GM18499 (cell line): ENCODE data around the gene LRIT1.

Experiments used
- ATAC-seq: cut with Tn5 transposase; IDR thresholded peaks from one replicate; pipeline ENCODE4 v1.9.1; 2021; ENCODE audit warnings: moderate number of reproducible peaks; ENCODE audit not compliant: insufficient read depth, unreplicated experiment

Gene LRIT1

DNA sequence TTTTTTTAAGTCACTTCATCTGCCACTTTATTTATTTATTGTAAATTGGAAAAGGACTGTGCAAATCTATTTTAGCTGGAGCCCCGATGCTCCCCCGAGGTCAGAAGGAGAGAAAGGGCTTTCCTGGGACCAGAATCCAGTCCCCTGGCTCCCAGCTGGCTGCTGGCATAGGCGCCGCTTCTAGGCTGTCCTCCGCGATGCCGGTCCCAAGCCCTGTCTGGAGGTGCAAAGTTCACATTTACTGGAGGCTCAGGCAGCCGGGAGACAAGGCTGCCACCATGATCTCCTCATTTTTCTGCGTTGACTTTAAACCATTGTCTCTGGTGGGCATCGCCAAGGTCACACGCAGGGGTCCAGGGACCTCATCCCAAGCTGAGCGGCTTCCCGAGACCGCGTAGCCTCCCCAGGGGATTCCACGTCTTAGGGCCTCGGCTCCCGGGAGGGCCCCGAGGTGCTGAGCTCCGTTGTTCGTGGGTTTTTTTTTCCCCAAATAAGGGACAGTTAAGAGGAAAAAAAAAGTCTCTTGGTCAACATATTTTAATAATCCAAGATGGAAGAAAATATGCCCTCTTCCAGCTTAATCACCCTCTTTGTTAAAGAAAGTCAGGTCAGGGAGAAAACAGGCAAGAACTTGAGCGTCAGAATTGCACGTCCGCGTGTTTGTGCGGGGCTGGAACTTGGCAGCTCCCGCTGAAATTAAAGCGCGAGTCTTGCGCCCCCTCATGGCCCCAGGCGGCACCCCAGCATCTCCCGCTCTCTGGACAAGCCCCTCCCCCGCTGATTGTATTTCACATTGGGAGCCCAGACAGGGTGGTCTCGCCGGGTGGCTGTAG lies 15.4 kb upstream of the LRIT1 start:
- no peak for ATAC-seq

DNA sequence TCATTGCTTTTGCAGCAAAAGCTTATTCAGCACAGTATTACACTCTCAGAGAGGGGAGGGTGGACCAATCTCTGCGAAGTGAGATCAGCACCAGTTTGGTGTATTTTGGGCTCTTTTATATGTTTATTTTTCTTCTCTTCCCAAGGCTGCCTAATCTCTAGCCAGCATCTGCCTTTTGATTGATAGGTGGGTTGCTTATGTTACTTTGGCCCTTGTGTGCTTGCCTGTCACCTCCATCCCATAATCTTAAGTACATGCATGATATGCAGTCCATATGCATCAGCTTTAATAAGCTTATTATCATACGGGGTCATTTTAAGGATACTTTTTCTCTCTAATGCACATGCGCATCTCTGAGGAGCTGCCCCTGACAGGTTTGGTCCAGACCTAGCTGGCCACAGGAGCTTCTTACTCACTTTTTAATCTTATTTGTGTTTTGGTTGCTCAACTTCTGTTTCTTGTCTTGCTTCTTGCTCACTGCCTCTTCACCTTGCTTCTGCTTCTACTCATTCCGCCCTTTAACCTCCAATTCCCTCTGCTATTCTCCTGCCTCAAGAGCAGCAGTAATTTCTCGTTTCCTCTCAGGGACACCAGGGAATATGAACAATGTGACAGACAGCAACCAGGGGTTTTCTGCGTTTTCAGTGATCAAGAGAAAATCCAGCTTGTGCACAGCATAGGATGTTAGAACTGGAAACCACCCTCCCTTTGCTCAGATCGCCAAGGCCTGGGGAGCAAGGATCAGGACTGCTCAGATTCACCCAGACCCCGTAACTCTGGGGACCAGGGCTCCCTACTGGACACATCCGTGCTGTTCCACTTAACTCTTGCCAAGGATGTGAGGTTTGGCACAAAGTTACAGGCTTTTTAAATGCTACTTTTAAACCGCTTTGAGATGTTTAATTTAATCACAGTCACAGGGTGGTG lies 13.5 kb upstream of the LRIT1 start:
- ATAC-seq, result no peak

DNA sequence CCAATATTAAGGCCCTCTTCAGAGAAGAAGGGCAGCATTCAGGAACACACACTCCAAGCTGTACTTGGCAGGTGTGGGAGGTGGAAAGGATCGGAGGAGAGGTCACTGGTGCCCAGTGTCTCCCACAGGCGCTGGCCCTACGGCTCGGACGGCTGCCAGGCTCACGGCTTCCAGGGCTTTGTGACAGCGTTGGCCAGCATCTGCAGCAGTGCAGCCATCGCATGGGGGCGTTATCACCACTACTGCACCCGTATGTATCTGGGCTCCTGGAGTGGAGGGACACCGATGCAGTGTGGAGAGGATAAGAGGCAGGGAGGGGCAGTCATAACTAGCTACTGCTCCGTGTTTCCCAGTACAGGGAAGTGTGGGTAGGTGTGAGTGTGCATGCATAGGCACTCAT lies 7.4 kb upstream of the LRIT1 start:
- ATAC-seq, result no peak

DNA sequence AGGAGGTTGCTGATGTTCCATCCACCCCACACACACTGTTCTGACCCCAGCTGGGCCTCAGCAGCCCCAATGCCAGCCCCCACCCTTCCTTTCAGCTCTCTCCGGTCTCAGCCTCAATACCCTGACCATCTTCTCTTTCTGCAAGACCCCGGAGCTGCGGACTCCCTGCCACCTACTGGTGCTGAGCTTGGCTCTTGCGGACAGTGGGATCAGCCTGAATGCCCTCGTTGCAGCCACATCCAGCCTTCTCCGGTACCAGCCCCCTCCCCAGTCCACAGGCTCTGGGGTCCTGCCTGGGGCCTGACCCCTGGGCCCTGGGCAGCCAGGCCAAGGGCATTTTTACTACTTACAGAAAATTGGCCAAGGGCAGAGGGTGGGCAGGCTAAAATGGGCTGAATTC lies 6.2 kb upstream of the LRIT1 start:
- no peak for ATAC-seq

DNA sequence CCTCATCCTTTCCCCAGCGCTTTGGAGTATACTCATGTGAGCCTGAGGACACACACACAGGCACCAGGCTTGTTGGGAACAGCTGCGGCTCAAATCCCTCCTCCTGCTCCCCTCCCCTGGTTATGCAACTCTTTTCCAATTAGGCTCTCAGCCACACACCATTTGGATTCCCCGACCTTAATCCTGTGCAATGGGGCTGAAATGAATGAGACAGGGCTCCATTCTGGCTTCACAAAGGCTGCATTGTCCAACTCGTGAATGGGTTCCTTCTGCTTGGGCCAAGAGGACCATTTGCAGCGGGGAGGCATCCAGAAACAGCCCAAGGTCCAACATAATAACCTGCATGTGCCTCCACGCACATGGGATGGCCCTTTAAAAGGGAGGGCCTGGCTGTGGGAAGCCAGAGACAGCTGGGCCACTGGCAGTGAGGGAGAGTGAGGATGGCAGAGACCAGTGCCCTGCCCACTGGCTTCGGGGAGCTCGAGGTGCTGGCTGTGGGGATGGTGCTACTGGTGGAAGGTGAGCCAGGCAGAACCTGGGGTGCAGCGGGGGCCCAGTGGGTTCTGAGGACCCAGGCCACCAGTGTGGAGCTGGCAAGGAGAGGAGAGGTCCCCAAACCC lies 3.4 kb upstream of the LRIT1 start, which contains the start of gene RGR:
Gene RGR, plus strand, starts transcription at position 403 of the 620 bp plus-strand sequence. Its CDS starts 38 bp downstream, at position 441.
- ATAC-seq, result no peak

DNA sequence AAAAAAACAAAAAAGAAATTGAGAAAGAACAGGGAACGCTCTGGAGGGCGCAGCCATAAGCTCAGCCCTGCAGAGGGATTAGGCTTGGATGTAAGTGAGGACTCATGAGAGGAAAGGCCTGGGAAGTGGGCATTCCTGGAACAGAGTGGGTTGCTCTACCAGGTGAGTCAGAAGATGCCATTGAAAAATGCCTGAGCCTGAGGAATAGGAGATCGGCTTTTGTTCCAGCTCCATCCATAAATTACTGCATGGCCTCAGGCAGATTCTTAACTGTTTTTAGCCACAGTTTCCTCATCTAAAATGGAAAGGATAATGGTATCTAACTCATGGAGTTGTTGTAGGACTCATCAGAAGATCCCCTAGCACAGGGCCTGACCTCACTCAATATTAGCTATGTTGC lies 2.4 kb upstream of the LRIT1 start:
- no peak for ATAC-seq

DNA sequence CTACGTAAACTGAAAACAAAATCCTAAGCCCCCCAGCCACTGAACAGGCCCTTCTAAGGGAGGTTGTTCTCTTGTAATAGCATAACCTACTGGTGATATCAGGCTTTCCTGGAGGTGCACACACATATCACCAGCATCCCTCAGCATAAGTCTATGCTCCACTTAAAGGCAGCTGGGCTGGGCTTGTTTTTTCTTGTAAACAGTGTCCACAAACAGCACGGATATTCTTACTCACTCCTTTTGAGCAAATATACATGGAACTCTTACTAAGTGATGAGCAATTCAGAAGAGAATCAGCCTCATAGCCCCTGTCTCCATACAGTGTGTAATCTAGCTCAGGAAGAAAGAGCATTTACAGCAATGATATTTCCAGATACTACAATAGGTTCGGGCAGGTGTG lies 2.4 kb downstream of the LRIT1 start:
- no peak for ATAC-seq

DNA sequence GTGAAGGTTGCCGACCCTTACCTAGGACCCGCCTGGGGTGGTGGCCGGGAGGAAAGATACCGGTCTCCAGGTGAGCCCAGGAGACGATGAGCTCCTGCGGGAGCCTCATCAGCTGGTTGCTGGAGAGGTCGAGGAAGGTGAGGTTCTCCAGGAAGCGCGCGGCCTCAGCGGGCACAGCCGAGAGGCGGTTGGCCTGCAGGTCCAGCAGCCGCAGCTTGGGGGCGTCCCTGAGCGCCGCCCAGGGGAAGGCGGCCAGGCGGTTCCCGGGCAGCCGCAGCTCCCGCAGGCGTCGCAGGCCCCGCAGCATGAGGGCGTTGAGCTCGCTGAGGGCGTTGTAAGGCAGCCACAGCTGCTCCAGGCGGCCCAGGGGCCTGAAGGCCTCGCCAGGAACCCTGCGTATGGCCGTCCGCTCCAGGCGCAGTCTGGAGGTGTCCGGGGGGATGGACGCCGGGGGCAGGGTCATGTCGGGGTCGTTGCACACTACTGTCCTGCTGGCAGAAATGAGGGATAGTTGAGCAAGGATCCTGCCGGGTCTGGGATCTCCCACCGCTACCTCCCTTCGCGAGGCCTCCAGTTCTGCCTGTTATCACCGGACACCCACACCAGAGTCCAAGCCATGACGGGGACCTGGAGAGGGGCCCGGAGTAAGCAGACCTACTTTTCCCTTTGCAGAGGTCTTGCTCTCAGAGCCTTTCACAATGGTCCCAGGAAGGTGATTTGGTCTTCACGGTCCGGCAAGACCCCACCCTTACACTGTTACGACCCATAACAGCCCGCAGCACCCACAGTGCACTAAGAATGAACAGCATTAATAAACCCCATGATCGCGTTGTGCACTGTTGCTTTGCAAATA lies 3.9 kb downstream of the LRIT1 start:
- no peak for ATAC-seq

DNA sequence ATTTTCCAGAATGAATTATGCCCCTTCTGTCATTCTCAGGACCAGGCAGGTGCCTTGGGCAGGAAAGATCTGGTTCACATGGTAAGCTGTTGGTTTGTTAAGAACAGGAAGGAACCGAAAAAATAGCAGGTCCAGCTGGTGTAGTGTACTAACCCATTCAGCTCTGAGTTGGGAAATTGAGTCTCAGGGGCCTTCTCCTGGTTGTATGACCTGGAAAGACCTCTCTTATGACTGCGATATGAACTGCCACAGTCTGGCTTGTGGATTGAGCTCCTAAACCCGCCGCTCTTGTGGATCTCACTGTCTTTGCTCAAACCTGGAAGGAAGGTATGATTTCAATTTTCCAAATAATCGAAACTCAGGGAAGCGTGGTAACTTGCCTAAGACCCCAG lies 4.5 kb downstream of the LRIT1 start:
- ATAC-seq, result no peak

DNA sequence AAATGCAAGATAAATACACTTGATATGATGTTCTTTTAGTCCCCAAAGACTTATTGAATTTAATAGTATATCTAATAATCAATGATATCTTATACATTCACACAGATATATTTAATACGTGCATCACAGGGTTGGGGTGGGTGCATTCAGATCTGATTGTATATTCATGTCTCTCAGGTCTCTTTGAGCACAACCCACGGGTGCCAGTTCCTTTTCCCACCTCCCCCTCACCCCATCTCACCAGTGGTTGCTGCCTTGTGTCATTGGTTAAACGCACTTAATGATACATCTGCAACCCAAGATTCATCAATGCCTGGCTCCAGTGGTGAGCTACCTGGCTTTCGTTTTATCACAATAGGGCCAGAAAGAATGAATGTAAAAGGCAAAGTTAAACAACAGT lies 6.2 kb downstream of the LRIT1 start:
- no peak for ATAC-seq

DNA sequence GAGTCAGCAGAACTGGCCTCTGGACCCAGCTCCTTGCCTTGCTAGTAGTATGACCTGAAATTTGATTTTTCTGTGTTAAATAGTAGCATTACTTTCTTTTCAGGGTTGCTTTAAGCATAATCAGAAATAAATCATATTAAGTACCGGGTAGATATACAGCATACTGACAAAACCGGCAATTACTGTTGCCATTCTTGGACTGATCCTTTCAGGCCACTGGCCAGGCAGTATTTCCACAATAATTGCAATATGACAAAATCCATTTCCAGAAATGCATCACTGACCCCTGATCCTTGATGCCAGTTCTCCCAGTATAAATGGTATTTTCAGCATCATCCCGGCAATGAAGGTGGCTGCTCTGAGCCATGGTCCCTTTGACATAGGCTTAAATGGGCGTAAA lies 6.9 kb downstream of the LRIT1 start:
- ATAC-seq, result no peak

DNA sequence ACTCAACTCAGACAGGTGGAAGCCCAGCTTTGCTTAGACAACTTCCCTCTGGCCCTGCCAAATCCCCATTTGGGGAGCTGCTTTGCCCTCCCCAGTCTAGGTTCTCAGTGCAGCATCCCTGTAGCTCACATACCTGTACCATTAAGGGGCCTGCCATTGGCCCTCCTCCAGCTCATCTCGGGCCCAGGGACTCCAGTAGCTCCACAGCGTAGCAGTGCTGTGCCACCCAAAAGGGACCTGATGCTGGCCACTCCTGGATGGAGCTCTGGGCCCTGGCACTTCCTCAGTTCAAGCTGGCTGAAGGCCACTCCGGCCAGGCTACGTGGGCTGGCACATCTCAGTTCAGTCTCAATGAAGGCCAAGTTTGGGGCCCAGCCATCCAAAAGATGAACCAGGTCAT lies 7.4 kb downstream of the LRIT1 start:
- ATAC-seq, result no peak

DNA sequence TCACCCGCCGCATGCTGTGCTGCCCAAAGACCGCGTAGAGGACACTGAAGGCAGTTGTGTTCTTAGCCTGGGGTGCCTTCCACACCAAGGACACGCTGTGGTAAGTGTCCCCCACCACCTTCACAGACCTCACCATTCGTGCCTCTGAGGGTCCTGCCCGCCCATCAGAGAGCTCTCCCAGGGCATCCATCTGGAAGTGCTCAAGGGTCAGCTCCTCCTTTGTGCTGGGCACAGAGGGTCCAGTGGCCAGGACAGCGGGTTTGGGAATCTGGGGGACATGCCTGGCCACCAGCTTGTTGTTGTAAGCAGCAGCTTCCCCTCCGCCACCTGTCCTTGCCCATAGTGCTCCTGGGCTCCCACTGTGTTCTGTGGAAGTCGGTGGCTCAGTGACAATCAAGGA lies 9.0 kb downstream of the LRIT1 start:
- no peak for ATAC-seq

DNA sequence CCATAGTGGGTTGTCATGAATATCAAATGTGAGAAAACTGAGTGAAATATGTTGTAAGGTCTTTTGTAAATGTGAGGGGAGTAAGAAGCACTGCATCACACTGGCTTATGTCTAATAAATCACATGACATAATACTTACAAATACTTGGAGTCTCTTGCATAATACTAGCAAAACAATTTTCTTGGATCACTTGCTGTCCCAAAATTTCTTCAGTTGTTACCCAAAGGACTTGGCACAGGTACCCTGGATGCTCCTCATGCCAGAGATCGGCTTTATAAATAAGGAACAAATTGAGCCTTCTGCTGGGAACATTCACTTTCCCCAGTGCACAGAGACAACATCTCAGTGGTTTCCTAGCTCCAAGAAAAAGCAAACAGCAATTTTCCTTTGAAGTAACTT lies 11.0 kb downstream of the LRIT1 start:
- no peak for ATAC-seq

DNA sequence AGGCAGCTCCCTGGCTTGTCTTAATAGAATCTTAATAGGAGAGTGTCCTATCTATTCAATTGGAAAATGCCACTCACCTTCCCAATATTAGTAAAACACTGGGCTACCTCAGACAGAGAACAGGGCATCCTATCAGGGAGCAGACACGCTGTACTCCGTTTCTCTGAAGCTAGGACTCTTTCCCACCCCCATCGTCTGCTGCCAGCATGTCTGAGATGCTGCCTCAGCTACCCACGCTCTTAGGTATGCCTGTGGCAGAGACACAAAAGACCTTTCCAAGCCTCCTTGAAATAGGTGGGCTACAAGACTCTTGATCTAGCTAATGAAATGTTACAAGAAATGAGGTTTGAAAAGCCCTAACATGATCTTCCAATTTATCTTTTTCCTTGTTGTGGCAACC lies 13.5 kb downstream of the LRIT1 start:
- no peak for ATAC-seq

DNA sequence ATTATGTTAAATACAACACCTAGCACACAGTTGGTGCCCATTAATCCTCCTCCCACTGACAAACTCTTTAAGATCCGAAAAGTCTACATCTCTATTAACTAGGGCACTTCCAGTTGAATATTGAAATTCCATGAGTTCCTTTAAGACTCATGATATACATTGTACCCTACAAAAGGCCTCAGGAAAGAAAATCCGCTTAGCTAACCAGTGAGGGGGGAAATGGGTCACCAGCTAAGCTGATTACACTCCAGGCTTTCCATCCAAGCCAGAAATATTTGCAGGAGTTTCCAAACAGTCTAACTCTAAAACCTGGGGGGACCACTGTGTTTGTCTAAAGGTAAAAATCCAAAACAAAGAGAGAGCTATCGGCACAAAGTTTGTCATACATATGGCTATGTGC lies 14.7 kb downstream of the LRIT1 start:
- ATAC-seq, result no peak

DNA sequence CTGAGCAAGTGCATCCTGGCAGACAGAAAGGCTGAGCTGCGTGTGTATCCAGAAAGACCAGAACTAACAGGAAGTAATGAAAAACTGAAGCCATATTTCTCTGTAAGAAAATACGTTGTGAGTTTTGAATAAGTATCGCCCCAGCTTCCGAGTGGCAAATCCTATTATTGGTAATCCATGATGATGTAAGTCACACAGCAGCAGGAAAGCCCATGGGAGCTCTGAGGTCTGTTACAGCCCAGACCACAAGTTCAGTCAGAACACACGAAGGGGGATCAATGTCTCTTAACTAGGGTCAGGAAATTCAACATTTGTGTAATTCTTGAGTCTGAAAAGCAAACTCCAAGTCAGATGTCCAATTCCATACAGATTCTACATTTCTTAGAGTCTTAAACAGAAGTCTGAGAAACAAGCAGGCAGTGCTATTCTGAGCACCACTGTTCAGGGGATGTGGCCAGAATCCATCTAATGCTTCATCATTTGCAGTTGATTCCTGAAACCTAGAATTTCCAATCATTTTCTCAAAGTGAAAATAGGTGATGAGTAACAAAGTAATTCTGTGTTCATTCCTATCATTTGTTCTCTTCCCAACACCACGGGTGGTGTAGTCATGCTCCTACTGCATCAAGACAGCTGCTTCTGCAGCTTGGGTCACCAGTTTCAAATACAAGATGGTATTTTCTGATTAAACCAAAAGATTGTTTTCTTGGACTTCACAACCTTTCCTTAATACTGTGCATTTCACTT lies 15.7 kb downstream of the LRIT1 start, which contains the start of gene LRIT2:
Gene LRIT2, minus strand, starts transcription at position 118 of the 747 bp plus-strand sequence. Its CDS starts 24 bp downstream, at position 94.
- ATAC-seq, result no peak

DNA sequence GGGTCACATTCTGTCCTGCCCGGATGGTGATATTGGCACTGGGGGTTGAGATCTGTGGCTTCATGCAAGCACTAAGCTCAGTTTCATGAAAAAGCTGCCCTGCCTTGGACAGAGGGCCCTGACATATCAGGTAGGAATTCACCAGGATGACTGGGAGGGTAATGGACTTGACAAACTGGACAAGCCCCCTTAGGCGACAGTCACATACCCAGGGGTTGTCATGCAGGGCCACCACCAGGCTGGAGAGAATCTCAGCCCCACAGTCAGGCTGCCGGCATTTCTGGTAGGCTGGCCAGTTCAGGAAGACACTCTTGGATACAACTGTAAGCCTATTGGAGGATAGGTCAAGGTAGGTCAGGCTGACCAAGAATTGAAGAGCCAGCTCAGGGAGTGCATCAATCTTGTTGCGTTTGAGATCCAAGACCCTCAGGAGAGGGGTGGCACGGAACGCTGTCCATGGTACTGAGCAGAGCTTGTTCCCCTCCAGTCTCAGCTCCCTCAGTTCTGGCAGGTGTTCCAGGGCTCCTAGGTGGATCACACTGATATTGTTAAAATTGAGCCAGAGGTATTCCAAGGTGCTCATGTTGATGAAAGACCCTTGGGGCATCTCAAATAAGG lies 16.8 kb downstream of the LRIT1 start:
- ATAC-seq, result no peak

DNA sequence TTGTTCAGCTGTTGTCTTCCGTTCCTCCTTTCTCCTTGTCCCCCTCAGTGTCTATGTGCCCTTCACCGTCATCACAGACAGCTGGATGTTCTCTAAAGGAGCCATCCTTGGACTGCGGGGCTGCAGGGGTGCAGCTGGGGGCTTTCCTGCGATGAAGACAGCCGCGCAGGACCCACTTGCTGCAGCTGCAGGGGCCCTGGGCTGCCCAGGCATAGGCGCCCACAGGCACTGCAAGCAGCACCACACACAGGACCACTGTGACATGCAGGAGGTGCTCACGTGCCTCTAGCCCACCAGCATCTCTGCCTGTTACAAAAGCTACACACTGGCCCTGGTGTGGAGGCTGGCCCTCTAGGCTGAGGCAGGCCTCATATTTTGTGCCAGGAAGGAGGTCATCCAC lies 19.4 kb downstream of the LRIT1 start:
- no peak for ATAC-seq
